RWPE1 (cell line): ENCODE data around the gene CCDC195.
A peak's percentile ranks its signal among the peaks of the same experiment; 100 is the strongest.

ENCODE experiments used
- CTCF ChIA-PET: fragments of 350-600 bp; sonication (Branson Sonifier 250); formaldehyde crosslinking; extraction: SDS; loops from one replicate; lab custom pipeline; 2021; lab: Yijun Ruan, JAX
- POLR2A ChIA-PET: fragments of 400-600 bp; formaldehyde crosslinking; extraction: SDS; loops from one replicate; lab custom pipeline; 2020; ENCODE audit warnings: antibody characterized with exemption; ENCODE audit not compliant: low non-redundant PET; lab: Yijun Ruan, JAX
- DNase-seq: peaks from one replicate; pipeline ENCODE4 v3.0.0; 2012; ENCODE audit warnings: low spot score
- H3K27ac ChIP-seq: fragments of 450-650 bp; 2 replicates; pipeline ENCODE4 v1.5.1; 2017
- TF ChIP-seq, protein P1 (sequence below): fragments of 450-650 bp; conservative IDR thresholded peaks from 2 replicates; pipeline ENCODE4 v1.5.1; 2017; ENCODE audit warnings: low read depth, mild to moderate bottlenecking

Gene CCDC195

DNA sequence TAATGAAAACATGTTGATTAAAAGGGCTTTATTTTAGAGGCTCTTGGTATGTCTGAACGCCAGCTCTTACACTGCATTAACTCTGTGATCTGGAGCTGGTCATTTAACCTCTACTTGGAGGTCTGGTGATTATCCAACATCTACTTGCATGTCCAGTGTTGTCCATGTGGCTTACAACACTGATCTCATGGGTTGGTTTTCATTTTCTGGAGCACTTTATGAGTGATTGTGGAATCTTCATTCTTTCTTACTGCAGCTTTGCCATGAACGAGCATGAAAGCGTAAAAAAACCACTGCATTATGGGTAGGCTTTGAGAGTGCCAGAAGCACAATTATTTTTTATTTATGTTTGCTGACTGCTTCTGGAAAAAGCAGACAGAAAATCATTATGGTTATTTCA is 4.8 kb downstream of the CCDC195 start:
- TF ChIP-seq, protein P1, sequence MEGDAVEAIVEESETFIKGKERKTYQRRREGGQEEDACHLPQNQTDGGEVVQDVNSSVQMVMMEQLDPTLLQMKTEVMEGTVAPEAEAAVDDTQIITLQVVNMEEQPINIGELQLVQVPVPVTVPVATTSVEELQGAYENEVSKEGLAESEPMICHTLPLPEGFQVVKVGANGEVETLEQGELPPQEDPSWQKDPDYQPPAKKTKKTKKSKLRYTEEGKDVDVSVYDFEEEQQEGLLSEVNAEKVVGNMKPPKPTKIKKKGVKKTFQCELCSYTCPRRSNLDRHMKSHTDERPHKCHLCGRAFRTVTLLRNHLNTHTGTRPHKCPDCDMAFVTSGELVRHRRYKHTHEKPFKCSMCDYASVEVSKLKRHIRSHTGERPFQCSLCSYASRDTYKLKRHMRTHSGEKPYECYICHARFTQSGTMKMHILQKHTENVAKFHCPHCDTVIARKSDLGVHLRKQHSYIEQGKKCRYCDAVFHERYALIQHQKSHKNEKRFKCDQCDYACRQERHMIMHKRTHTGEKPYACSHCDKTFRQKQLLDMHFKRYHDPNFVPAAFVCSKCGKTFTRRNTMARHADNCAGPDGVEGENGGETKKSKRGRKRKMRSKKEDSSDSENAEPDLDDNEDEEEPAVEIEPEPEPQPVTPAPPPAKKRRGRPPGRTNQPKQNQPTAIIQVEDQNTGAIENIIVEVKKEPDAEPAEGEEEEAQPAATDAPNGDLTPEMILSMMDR, result no peak
- H3K27ac ChIP-seq, result no peak overlapping the region
- ChIA-PET POLR2A (no interaction called here), CTCF (no interaction called here)
- no peak for DNase-seq

DNA sequence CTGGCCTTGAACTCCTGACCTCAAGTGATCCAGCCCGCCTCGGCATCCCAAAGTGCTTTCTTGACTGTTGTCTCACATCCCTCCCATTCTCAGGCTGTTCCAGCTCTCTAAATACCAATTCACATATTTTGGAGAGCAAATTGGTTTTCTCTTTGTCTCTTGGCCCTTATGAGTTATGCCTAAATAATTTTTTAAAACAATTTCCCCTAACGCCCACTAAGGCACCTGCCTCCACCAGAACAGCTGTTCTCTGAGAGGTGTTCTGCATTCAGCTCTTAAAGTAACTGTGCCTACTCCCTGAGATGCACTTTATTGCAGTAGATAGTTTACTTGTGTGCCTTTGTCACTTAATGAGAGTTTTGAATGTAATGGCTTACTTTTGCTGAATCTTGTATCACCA is 6.9 kb downstream of the CCDC195 start:
- H3K27ac ChIP-seq, result no peak overlapping the region
- POLR2A ChIA-PET, result no interaction called here
- DNase-seq, result no peak
- TF ChIP-seq, protein P1, result no peak
- CTCF ChIA-PET, result no interaction called here

DNA sequence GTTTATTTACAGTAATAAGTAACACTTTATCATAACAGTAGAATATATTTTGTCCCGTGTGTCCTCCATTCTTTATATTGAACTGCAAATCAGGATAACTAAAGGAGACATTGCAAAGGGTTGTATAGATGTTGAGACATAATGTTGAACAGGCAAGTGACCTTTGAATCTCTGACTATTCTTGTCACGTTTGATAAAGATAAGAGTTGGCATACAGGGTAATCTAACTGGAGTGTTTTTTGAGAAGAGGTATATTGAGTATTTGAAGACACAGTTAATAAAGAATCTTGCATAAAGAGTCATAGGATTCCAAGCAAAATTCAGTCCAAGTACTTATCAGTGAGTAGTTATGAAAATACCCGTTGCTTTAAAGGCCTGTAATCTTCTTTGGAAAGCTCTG is 21.7 kb downstream of the CCDC195 start:
- TF ChIP-seq, protein P1, result no peak
- ChIA-PET CTCF (no interaction called here), POLR2A (no interaction called here)
- DNase-seq, result no peak
- no peak overlapping the region for H3K27ac ChIP-seq

DNA sequence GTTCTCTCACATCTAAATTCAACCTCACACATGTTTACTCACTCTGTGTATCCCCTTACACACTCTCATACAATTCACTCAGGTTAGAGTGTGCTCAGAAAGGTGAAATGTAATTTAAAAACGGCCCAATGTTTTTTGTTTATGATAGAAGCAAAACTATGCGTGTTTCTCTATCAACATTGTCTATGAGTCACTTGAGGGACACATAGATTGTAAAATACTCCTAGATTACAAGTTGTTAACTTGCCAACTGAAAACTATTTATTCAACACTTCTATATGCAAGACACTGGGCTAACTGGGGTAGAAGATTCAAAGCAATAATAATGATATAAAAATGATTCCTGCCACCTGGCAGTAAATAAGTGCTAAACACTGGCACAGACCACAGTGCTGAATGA is 24.6 kb downstream of the CCDC195 start:
- no peak overlapping the region for H3K27ac ChIP-seq
- CTCF ChIA-PET, result no interaction called here
- POLR2A ChIA-PET, result no interaction called here
- TF ChIP-seq, protein P1, result no peak
- DNase-seq, result no peak

DNA sequence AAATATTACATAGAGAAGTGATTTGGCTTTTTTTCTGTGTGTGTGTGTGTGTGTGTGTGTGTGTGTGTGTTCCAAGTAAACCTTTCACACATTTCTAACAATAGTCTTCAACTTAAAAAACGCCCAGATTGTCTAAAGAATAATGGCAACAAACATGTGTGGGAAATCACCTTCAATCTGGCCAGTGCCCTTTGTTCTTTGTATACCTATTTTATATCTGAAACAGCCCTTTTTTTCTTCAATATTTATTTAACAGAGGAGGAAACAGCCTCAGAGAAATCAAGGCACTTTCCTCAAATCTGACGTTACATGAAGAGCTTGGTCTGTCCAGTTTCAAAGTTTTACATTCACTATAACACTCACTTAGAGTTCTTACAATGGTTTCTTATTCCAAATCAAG is 25.3 kb downstream of the CCDC195 start:
- TF ChIP-seq, protein P1, result no peak
- DNase-seq, result no peak
- ChIA-PET CTCF (no interaction called here), POLR2A (no interaction called here)
- H3K27ac ChIP-seq, result no peak overlapping the region

DNA sequence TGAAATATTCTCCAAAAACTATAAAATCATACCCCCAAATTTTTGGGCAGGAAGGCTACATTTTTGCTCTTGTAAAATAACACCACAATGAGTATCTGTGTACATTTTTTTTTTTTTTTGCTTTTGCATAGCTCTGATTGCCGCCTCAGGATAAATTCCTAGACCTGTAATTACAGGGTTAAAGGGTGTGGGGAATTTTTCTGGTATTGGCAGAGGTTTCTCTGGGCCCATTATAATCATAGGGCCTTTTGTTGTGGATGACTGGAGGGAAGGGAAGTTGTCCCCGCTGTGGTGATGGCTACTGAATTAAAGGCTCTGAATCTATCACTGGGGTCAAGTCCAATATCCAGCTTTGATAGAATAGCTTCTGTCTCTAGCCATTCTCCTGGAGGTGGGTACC is 26.6 kb downstream of the CCDC195 start:
- POLR2A ChIA-PET, result no interaction called here
- H3K27ac ChIP-seq, result no peak overlapping the region
- TF ChIP-seq, protein P1, result no peak
- DNase-seq, result peak; percentile 20
- CTCF ChIA-PET, result interaction anchor here (0.6 to 0.7 kb wide), 3 partner anchors 90 to 576 kb away, joined by 3 to 5 read pairs (median 3); no protein-coding TSS in a partner anchor
